Body of pancreas (tissue), 4 donors: ENCODE results near the gene ERICH2.

Source experiments
- CTCF ChIP-seq, 7 experiments: fragments of 450-650 bp in 4 of 7; fragments of 200-600 bp in 3 of 7; sonication (generic) in 3 of 7; IDR thresholded peaks; one replicate each; pipeline ENCODE4 v1.5.1; 2016 to 2019; ENCODE audit warnings: antibody characterized with exemption in 7 of 7
- POLR2A ChIP-seq, 3 donors: fragments of 450-650 bp; IDR thresholded peaks; one replicate each; pipeline ENCODE4 v1.6.1; 2016; ENCODE audit warnings: antibody characterized with exemption in 3 of 3, mild to moderate bottlenecking in 2 of 3

- TF ChIP-seq POLR2A (IDR thresholded peaks at IDR 0.05) (no peak), CTCF (IDR thresholded peaks at IDR 0.05) (no peak)
These were observed 29.5 kb upstream of the ERICH2 start for GRCh38 chr2:170740660-170741059.
